Measurements from ENCODE around the gene NFIA. TPM values are rescaled to one million over a fixed set of nuclear protein-coding genes. Genes with fewer than 3 reads are reported as not detected.

NFIA gene
- total and polyA plus RNA-seq, 10 of the 15 experiments (the other 5 are each of a cell fraction or from before 2014, with no cell fraction given) = 0.10 to 0.16 TPM; not detected in 8

GRCh38 chr1:61080413-61081143 is 1.8 kb upstream of the NFIA start:
- no peak for DNase-seq (ENCODE audit: low read depth, low spot score)
- Histone ChIP-seq H2AFZ (ENCODE audit: control insufficient read depth, low read depth, low read length) (no peak overlapping the region), H3K27ac (ENCODE audit: control insufficient read depth, insufficient read depth) (no peak overlapping the region), H4K20me1 (ENCODE audit: control insufficient read depth, insufficient read depth) (no peaks in the 10 kb centered on the region), H3K4me2 (ENCODE audit: control insufficient read depth, insufficient read depth) (no peak overlapping the region), H3K9me3 (replicated peaks; ENCODE audit: control insufficient read depth, insufficient read depth, low read length) (no peaks in the 10 kb centered on the region; the same call in 2 of the 3 replicates), H3K4me3 (no peak overlapping the region), H3K9ac (ENCODE audit: control insufficient read depth, insufficient read depth, low read length) (no peak overlapping the region), H3K27me3 (replicated peaks in 1 of 2; ENCODE audit: control insufficient read depth in 2 of 2, insufficient read depth in 2 of 2, low read length in 1 of 2) (peaks cover 2 to 31% of the 10 kb centered on the region in 2 experiments), H3K4me1 (ENCODE audit: control insufficient read depth, insufficient read depth, low read length) (peaks cover 5% of the 10 kb centered on the region), H3K79me2 (ENCODE audit: control insufficient read depth, insufficient read depth, low read length) (no peaks in the 10 kb centered on the region), H3K36me3 (ENCODE audit: control insufficient read depth in 2 of 2, insufficient read depth in 2 of 2, low read length in 1 of 2) (no peaks in the 10 kb centered on the region)
- intact Hi-C loops (cut with micrococcal nuclease; ENCODE audit: unreplicated experiment) = no loop called here
- no peak for ATAC-seq
- BruUV-seq (replicated peaks) = no TSS peak
- in situ Hi-C loops (cut with MboI) = no loop called here
- FAIRE-seq = no peak
- 51% methylated on average over 7 of the region's 7 CpGs for WGBS (ENCODE audit: insufficient coverage, insufficient replicate concordance, low lambda C conversion rate, missing lambda C conversion rate)
- CTCF ChIA-PET = no interaction called here
- SMC1A ChIA-PET (ENCODE audit: uncharacterized antibody, unreplicated experiment) = no interaction called here
- RAD21 ChIA-PET (ENCODE audit: unreplicated experiment) = no interaction called here
- POLR2A ChIA-PET = no interaction called here
- TF ChIP-seq NR2F1 (conservative IDR thresholded peaks at IDR 0.05) = no peak
- TF ChIP-seq NR2C2 (IDR thresholded peaks at IDR 0.05; ENCODE audit: borderline replicate concordance, control insufficient read depth, insufficient read length, low read depth) = no peak
- TF ChIP-seq HCFC1 (IDR thresholded peaks at IDR 0.05; ENCODE audit: low read length) = no peak
- TF ChIP-seq, protein P1, sequence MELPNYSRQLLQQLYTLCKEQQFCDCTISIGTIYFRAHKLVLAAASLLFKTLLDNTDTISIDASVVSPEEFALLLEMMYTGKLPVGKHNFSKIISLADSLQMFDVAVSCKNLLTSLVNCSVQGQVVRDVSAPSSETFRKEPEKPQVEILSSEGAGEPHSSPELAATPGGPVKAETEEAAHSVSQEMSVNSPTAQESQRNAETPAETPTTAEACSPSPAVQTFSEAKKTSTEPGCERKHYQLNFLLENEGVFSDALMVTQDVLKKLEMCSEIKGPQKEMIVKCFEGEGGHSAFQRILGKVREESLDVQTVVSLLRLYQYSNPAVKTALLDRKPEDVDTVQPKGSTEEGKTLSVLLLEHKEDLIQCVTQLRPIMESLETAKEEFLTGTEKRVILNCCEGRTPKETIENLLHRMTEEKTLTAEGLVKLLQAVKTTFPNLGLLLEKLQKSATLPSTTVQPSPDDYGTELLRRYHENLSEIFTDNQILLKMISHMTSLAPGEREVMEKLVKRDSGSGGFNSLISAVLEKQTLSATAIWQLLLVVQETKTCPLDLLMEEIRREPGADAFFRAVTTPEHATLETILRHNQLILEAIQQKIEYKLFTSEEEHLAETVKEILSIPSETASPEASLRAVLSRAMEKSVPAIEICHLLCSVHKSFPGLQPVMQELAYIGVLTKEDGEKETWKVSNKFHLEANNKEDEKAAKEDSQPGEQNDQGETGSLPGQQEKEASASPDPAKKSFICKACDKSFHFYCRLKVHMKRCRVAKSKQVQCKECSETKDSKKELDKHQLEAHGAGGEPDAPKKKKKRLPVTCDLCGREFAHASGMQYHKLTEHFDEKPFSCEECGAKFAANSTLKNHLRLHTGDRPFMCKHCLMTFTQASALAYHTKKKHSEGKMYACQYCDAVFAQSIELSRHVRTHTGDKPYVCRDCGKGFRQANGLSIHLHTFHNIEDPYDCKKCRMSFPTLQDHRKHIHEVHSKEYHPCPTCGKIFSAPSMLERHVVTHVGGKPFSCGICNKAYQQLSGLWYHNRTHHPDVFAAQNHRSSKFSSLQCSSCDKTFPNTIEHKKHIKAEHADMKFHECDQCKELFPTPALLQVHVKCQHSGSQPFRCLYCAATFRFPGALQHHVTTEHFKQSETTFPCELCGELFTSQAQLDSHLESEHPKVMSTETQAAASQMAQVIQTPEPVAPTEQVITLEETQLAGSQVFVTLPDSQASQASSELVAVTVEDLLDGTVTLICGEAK (IDR thresholded peaks at IDR 0.05; ENCODE audit: borderline replicate concordance) = no peak
- no peak for TF ChIP-seq ZNF217 (IDR thresholded peaks at IDR 0.05)
- no peak for TF ChIP-seq PAX5 (IDR thresholded peaks at IDR 0.05; ENCODE audit: borderline replicate concordance, low read depth, low read length)
- TF ChIP-seq EP300 (IDR thresholded peaks at IDR 0.05; ENCODE audit: borderline replicate concordance in 1 of 2, control insufficient read depth in 1 of 2, low read depth in 2 of 2, low read length in 2 of 2) = no peak
- TF ChIP-seq, protein P2, sequence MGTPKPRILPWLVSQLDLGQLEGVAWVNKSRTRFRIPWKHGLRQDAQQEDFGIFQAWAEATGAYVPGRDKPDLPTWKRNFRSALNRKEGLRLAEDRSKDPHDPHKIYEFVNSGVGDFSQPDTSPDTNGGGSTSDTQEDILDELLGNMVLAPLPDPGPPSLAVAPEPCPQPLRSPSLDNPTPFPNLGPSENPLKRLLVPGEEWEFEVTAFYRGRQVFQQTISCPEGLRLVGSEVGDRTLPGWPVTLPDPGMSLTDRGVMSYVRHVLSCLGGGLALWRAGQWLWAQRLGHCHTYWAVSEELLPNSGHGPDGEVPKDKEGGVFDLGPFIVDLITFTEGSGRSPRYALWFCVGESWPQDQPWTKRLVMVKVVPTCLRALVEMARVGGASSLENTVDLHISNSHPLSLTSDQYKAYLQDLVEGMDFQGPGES (IDR thresholded peaks at IDR 0.05) = no peak
- TF ChIP-seq NR2C1 (IDR thresholded peaks at IDR 0.05) = no peak

Data from GM12878 (cell line).